Neural crest cell (in vitro differentiated cells): ENCODE data around the gene CIDEC. TPM values are rescaled to one million over a fixed set of nuclear protein-coding genes. Genes with fewer than 3 reads are reported as not detected.

Source experiments
- DNase-seq: peaks from one replicate; pipeline ENCODE4 v3.0.0; 2021; ENCODE audit warnings: low read depth, mixed read lengths, low spot score
- H3K27ac Mint-ChIP-seq: one replicate; pipeline ENCODE4 v1.8.0; 2021; ENCODE audit warnings: mild to moderate bottlenecking, mixed read lengths; ENCODE audit not compliant: unreplicated experiment
- H3K27me3 Mint-ChIP-seq: 2 replicates; pipeline ENCODE4 v1.8.0; 2021; ENCODE audit warnings: low read depth, mild to moderate bottlenecking, mixed read lengths
- H3K36me3 Mint-ChIP-seq: 2 replicates; pipeline ENCODE4 v1.8.0; 2021; ENCODE audit warnings: low read depth, mild to moderate bottlenecking, mixed read lengths
- H3K4me1 Mint-ChIP-seq: 2 replicates; pipeline ENCODE4 v1.8.0; 2021; ENCODE audit warnings: mixed read lengths
- H3K4me3 Mint-ChIP-seq: one replicate; pipeline ENCODE4 v1.8.0; 2021; ENCODE audit warnings: mild to moderate bottlenecking, mixed read lengths
- H3K9me3 Mint-ChIP-seq: 2 replicates; pipeline ENCODE4 v1.8.0; 2021; ENCODE audit warnings: mixed read lengths
- CTCF ChIP-seq: fragments of 200-600 bp; sonication (generic); conservative IDR thresholded peaks from 2 replicates; pipeline ENCODE4 v1.5.0; 2021; ENCODE audit warnings: antibody characterized with exemption, mild to moderate bottlenecking
- total RNA-seq: library from RNA; stranded (reverse); gene quantifications from 2 replicates; pipeline ENCODE4 v1.2.1, GENCODE V29; 2021

CIDEC gene
- total RNA-seq, 1 donor from 2014 or later, result not detected

- no peaks in the 10 kb centered on the region for H3K9me3 Mint-ChIP-seq
- no peaks in the 10 kb centered on the region for H3K27me3 Mint-ChIP-seq
- H3K4me3 Mint-ChIP-seq, result no peak overlapping the region
- no peak for DNase-seq
- no peak for TF ChIP-seq CTCF
- H3K4me1 Mint-ChIP-seq, result peaks cover 13% of the 10 kb centered on the region
- no peak overlapping the region for H3K27ac Mint-ChIP-seq
- H3K36me3 Mint-ChIP-seq, result no peaks in the 10 kb centered on the region
These were observed 32.4 kb upstream of the CIDEC start for GRCh38 chr3:9912294-9912935.

GRCh38 chr3:9911863-9912262 is 31.8 kb upstream of the CIDEC start:
- DNase-seq, result no peak
- TF ChIP-seq CTCF, result no peak
- no peaks in the 10 kb centered on the region for H3K9me3 Mint-ChIP-seq
- H3K27me3 Mint-ChIP-seq, result no peaks in the 10 kb centered on the region
- no peak overlapping the region for H3K27ac Mint-ChIP-seq
- H3K4me3 Mint-ChIP-seq, result no peak overlapping the region
- H3K36me3 Mint-ChIP-seq, result no peaks in the 10 kb centered on the region
- peaks cover 13% of the 10 kb centered on the region for H3K4me1 Mint-ChIP-seq

GRCh38 chr3:9909221-9910013 is 29.4 kb upstream of the CIDEC start:
- DNase-seq, result no peak
- TF ChIP-seq CTCF, result no peak
- Mint-ChIP-seq H3K4me1 (no peaks in the 10 kb centered on the region), H3K27me3 (no peaks in the 10 kb centered on the region), H3K27ac (no peak overlapping the region), H3K36me3 (no peaks in the 10 kb centered on the region), H3K4me3 (no peak overlapping the region), H3K9me3 (no peaks in the 10 kb centered on the region)

GRCh38 chr3:9908286-9908685 is 28.2 kb upstream of the CIDEC start:
- no peak for TF ChIP-seq CTCF
- Mint-ChIP-seq H3K27me3 (no peaks in the 10 kb centered on the region), H3K36me3 (no peaks in the 10 kb centered on the region), H3K27ac (no peak overlapping the region), H3K4me3 (no peak overlapping the region), H3K9me3 (no peaks in the 10 kb centered on the region), H3K4me1 (no peaks in the 10 kb centered on the region)
- no peak for DNase-seq

- Mint-ChIP-seq H3K9me3 (no peaks in the 10 kb centered on the region), H3K4me3 (no peak overlapping the region), H3K36me3 (no peaks in the 10 kb centered on the region), H3K27me3 (no peaks in the 10 kb centered on the region), H3K4me1 (no peaks in the 10 kb centered on the region), H3K27ac (no peak overlapping the region)
- DNase-seq, result no peak
- TF ChIP-seq CTCF, result no peak
These were observed 26.4 kb upstream of the CIDEC start for GRCh38 chr3:9906480-9906879.
